Activated T-helper 1 cell treated with anti-CD3 and anti-CD28 coated beads, Interleukin-2, amount 50 U/mL, for 16 hours (primary cell): Measurements from ENCODE around the gene CEMIP.

Source experiments
- DNase-seq, 2 donors: peaks; one replicate each; pipeline ENCODE4 v3.0.0-alpha.2; 2020; ENCODE audit warnings: low read depth in 1 of 2, low spot score in 1 of 2

CEMIP gene

GRCh38 chr15:80846031-80846815 is 67.1 kb downstream of the CEMIP start:
- DNase-seq: no peak

- no peak for DNase-seq
Observed at GRCh38 chr15:80849308-80849707, 70.1 kb downstream of the CEMIP start.

GRCh38 chr15:80850941-80851451 is 71.8 kb downstream of the CEMIP start:
- DNase-seq: no peak

GRCh38 chr15:80852676-80853075 is 73.5 kb downstream of the CEMIP start:
- no peak for DNase-seq

GRCh38 chr15:80854104-80854503 is 74.9 kb downstream of the CEMIP start:
- DNase-seq: no peak

- no peak for DNase-seq
Observed at GRCh38 chr15:80855206-80855605, 76.0 kb downstream of the CEMIP start.

GRCh38 chr15:80856400-80856799 is 77.2 kb downstream of the CEMIP start:
- DNase-seq: no peak

- DNase-seq: no peak
Observed at GRCh38 chr15:80856809-80857377, 77.7 kb downstream of the CEMIP start.

- no peak for DNase-seq
Observed at GRCh38 chr15:80861731-80862170, 82.6 kb downstream of the CEMIP start.

GRCh38 chr15:80864666-80865065 is 85.5 kb downstream of the CEMIP start:
- no peak for DNase-seq

- DNase-seq: no peak
Observed at GRCh38 chr15:80866936-80867335, 87.8 kb downstream of the CEMIP start.

GRCh38 chr15:80870366-80870765 is 91.2 kb downstream of the CEMIP start:
- no peak for DNase-seq

GRCh38 chr15:80870893-80871292 is 91.7 kb downstream of the CEMIP start:
- DNase-seq: no peak

GRCh38 chr15:80871858-80872257 is 92.7 kb downstream of the CEMIP start:
- DNase-seq: no peak

GRCh38 chr15:80873366-80873952 is 94.3 kb downstream of the CEMIP start:
- DNase-seq: no peak

GRCh38 chr15:80875568-80876347 is 96.6 kb downstream of the CEMIP start:
- DNase-seq: no peak

GRCh38 chr15:80876348-80876674 is 97.1 kb downstream of the CEMIP start:
- DNase-seq: no peak

- no peak for DNase-seq
Observed at GRCh38 chr15:80878242-80878866, 99.2 kb downstream of the CEMIP start.

GRCh38 chr15:80878867-80879250 is 99.7 kb downstream of the CEMIP start:
- DNase-seq: no peak

GRCh38 chr15:80880086-80880485 is 100.9 kb downstream of the CEMIP start:
- DNase-seq: no peak

- no peak for DNase-seq
Observed at GRCh38 chr15:80883641-80884040, 104.5 kb downstream of the CEMIP start.
